Breast epithelium (tissue), 3 donors: ENCODE results near the gene CCDC144A.
"Not testable (repeated sequence)": the region's sequence is repeated elsewhere in the genome, so short reads cannot be mapped to it uniquely, and the experiment has no call there.

Experiments used
- CTCF ChIP-seq, 3 donors: fragments of 450-650 bp; IDR thresholded peaks; one replicate each; pipeline ENCODE4 v1.5.1; 2016 to 2017; ENCODE audit warnings: antibody characterized with exemption in 3 of 3, mild to moderate bottlenecking in 3 of 3, moderate library complexity in 3 of 3
- POLR2A ChIP-seq: fragments of 450-650 bp; IDR thresholded peaks from one replicate; pipeline ENCODE4 v1.6.1; 2016; ENCODE audit warnings: antibody characterized with exemption, mild to moderate bottlenecking, moderate library complexity
- POLR2AphosphoS5 ChIP-seq, 3 donors: sonication (generic); formaldehyde crosslinking; IDR thresholded peaks; one replicate each; pipeline ENCODE4 v1.6.1; 2017; ENCODE audit warnings: antibody characterized with exemption in 3 of 3

DNA sequence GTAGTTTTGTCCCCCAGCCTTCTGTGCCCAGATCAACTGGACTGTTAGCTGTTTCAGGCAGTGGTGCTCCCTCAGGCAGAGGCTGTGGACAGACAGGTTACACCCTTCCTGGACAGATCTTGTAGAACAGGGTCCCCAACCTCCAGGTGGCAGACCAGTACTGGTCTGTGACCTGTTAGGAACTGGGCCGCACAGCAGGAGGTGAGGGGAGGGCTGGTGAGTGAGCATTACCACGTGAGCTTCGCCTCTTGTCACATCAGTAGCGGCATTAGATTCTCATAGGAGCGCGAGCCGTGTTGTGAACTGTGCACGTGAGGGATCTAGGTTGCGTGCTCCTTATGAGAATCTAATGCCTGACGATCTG is 61.9 kb downstream of the CCDC144A start:
- TF ChIP-seq POLR2A; CTCF (IDR thresholded peaks at IDR 0.05); POLR2AphosphoS5 (IDR thresholded peaks at IDR 0.05): not testable (repeated sequence)
